HepG2 (cell line): ENCODE measurements around the gene PCTP. TPM values are rescaled to one million over a fixed set of nuclear protein-coding genes. Genes with fewer than 3 reads are reported as not detected.
A peak's percentile ranks its signal among the peaks of the same experiment; 100 is the strongest.

Experiments
- ARID3A ChIP-seq: IDR thresholded peaks from 2 replicates; pipeline ENCODE4 v1.6.1; 2012; ENCODE audit warnings: low read depth, low read length, improper control_type of control experiment
- CSRNP1 ChIP-seq: sonication (generic); formaldehyde crosslinking; IDR thresholded peaks from 2 replicates; pipeline ENCODE4 v1.8.1; 2023; ENCODE audit warnings: mild to moderate bottlenecking, missing genetic modification reagents
- EP300 ChIP-seq, 3 experiments: sonication (generic) in 1 of 3; formaldehyde crosslinking in 1 of 3; IDR thresholded peaks; 2 replicates each; pipeline versions ENCODE4 v1.5.1 to v1.6.1; 2011 to 2020; ENCODE audit warnings: low read depth in 2 of 3, low read length in 2 of 3, borderline replicate concordance in 1 of 3, improper control_type of control experiment in 1 of 3, mild to moderate bottlenecking in 1 of 3, missing genetic modification reagents in 1 of 3, moderate library complexity in 1 of 3
- HMG20A ChIP-seq: IDR thresholded peaks from 2 replicates; pipeline ENCODE4 v1.6.1; 2016; ENCODE audit warnings: borderline replicate concordance
- HOXA9 ChIP-seq: sonication (generic); formaldehyde crosslinking; IDR thresholded peaks from 2 replicates; pipeline ENCODE4 v1.8.1; 2022; ENCODE audit warnings: missing genetic modification reagents, mild to moderate bottlenecking, moderate library complexity, borderline replicate concordance
- ISL2 ChIP-seq: sonication (generic); formaldehyde crosslinking; IDR thresholded peaks from 2 replicates; pipeline ENCODE4 v1.5.0; 2020; ENCODE audit warnings: missing genetic modification reagents
- MAZ ChIP-seq, 2 experiments: sonication (generic) in 1 of 2; formaldehyde crosslinking in 1 of 2; IDR thresholded peaks; 2 replicates each; pipeline versions ENCODE4 v1.5.0 to v1.6.1; 2012 to 2020; ENCODE audit warnings: low read depth in 2 of 2, mild to moderate bottlenecking in 2 of 2, borderline replicate concordance in 1 of 2, improper control_type of control experiment in 1 of 2, low read length in 1 of 2, missing genetic modification reagents in 1 of 2, moderate library complexity in 1 of 2
- MXD4 ChIP-seq: IDR thresholded peaks from 2 replicates; pipeline ENCODE4 v1.6.1; 2016; ENCODE audit warnings: mild to moderate bottlenecking, missing biosample characterization, missing genetic modification reagents
- NFIC ChIP-seq: IDR thresholded peaks from 2 replicates; pipeline ENCODE4 v1.6.1; 2012; ENCODE audit warnings: mild to moderate bottlenecking, low read length, inconsistent platforms
- NR3C1 ChIP-seq: sonication (generic); formaldehyde crosslinking; IDR thresholded peaks from 2 replicates; pipeline ENCODE4 v1.4.0; 2020; ENCODE audit warnings: missing genetic modification reagents
- RBFOX2 ChIP-seq: fragments of 200-400 bp; formaldehyde crosslinking; IDR thresholded peaks from 2 replicates; pipeline ENCODE4 v1.6.1; 2017; ENCODE audit warnings: low read depth, mild to moderate bottlenecking, low read length
- RFX5 ChIP-seq: IDR thresholded peaks from 2 replicates; pipeline ENCODE4 v1.6.1; 2011; ENCODE audit warnings: low read depth, low read length, improper control_type of control experiment
- SALL2 ChIP-seq: sonication (generic); formaldehyde crosslinking; IDR thresholded peaks from 2 replicates; pipeline ENCODE4 v1.8.1; 2023; ENCODE audit warnings: mild to moderate bottlenecking, missing genetic modification reagents, inconsistent platforms
- TBX3 ChIP-seq: fragments of 450-650 bp; IDR thresholded peaks from 2 replicates; pipeline ENCODE4 v1.6.1; 2017; ENCODE audit warnings: antibody characterized with exemption, mild to moderate bottlenecking, inconsistent platforms, borderline replicate concordance
- ZEB1 ChIP-seq: IDR thresholded peaks from 2 replicates; pipeline ENCODE4 v1.6.1; 2012; ENCODE audit warnings: mild to moderate bottlenecking, low read depth, inconsistent platforms; ENCODE audit not compliant: insufficient replicate concordance
- ZNF275 ChIP-seq: sonication (generic); formaldehyde crosslinking; IDR thresholded peaks from 2 replicates; pipeline ENCODE4 v1.8.0; 2022; ENCODE audit warnings: missing genetic modification reagents, mild to moderate bottlenecking, inconsistent platforms, borderline replicate concordance
- ZNF562 ChIP-seq: sonication (generic); formaldehyde crosslinking; IDR thresholded peaks from 2 replicates; pipeline ENCODE4 v1.8.0; 2022; ENCODE audit warnings: missing genetic modification reagents, borderline replicate concordance
- ZNF660 ChIP-seq: sonication (generic); formaldehyde crosslinking; IDR thresholded peaks from 2 replicates; pipeline ENCODE4 v1.5.1; 2020; ENCODE audit warnings: mild to moderate bottlenecking, low read depth, missing genetic modification reagents, borderline replicate concordance
- ZNF703 ChIP-seq: sonication (generic); formaldehyde crosslinking; IDR thresholded peaks from 2 replicates; pipeline ENCODE4 v1.5.1; 2020; ENCODE audit warnings: missing genetic modification reagents, mild to moderate bottlenecking, moderate library complexity, borderline replicate concordance
- ZNF704 ChIP-seq: sonication (generic); formaldehyde crosslinking; IDR thresholded peaks from 2 replicates; pipeline ENCODE4 v1.8.1; 2023; ENCODE audit warnings: mild to moderate bottlenecking, inconsistent platforms, moderate library complexity, missing genetic modification reagents, borderline replicate concordance
- polyA plus RNA-seq, 8 experiments: library from polyadenylated mRNA; depleted of rRNA in 3 of 8; stranded (reverse) in 7 of 8; unstranded in 1 of 8; fragments of >200 nt; fragmentation: Illumina TruSeq in 4 of 8; extraction: Trizol in 4 of 8; gene quantifications; 2 replicates each; pipeline versions ENCODE4 v1.2.1 to v1.2.3, GENCODE V29; 2011 to 2016; ENCODE audit warnings: low read depth in 4 of 8, missing spikeins in 1 of 8, mixed read lengths in 1 of 8; ENCODE audit not compliant: insufficient read depth in 1 of 8
- total RNA-seq, 5 experiments: library from RNA; depleted of rRNA; stranded (reverse); fragments of >200 nt; fragmentation: Illumina TruSeq; extraction: Trizol; gene quantifications; 2 replicates each; pipeline ENCODE4 v1.2.3, GENCODE V29; 2016; ENCODE audit warnings: low read depth in 1 of 5
- TF ChIP-seq, protein P1 (sequence below): sonication (generic); formaldehyde crosslinking; IDR thresholded peaks from 2 replicates; pipeline ENCODE4 v1.5.0; 2020; ENCODE audit warnings: missing genetic modification reagents

PCTP gene
- total and polyA plus RNA-seq, 2 of the 13 experiments (the other 11 are each of a cell fraction or from before 2014, with no cell fraction given) = 37.1 to 50.7 TPM

DNA sequence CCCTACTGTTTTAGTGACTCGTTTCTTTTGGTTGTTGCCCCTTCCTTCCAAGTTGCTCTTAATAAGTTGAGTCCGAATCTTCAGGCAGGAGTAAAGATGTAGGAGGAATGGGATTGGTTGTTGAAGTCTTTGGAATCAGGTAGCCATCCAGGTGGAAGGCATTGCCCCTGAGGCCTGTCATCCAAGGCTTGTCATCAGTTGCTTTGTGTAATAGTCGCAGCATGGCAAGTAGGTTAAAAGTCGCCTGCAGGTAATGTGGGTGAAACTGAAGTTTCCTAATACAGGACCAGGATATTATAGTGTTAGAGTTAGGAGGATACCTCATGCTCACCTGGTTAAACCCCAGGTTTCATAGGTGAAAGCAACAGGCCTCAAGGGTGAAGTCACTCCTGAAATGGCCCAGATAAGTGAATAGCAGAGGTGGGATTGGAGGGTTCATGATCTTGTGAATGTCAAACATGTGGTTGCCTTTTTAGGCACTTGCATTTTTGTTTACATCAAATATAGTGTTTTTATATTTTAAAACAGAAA, 934 bp downstream of the PCTP start (continued):
- TF ChIP-seq RBFOX2 (no peak), MXD4 (no peak), SALL2 (CRISPR knock-in tag) (0 out of 2 replicates have a peak, but pooled peaks have one; percentile 1), ZEB1 (peak; percentile 44), NR3C1 (CRISPR knock-in tag) (no peak), HMG20A (CRISPR knock-in tag) (no peak), EP300 (IDR thresholded peaks at IDR 0.05; ENCODE audit: low read depth in 2 of 2, low read length in 2 of 2) (no peak), EP300 (CRISPR knock-in tag; IDR thresholded peaks at IDR 0.05; ENCODE audit: borderline replicate concordance) (no peak), HOXA9 (0 out of 2 replicates have a peak, but pooled peaks have one; percentile 11), NFIC (no peak), CSRNP1 (no peak), MAZ (IDR thresholded peaks at IDR 0.05; ENCODE audit: borderline replicate concordance, low read depth, low read length) (no peak), MAZ (CRISPR knock-in tag; IDR thresholded peaks at IDR 0.05; ENCODE audit: low read depth) (no peak), TBX3 (no peak), ZNF703 (CRISPR knock-in tag) (no peak), ZNF275 (CRISPR knock-in tag) (no peak), RFX5 (peak; percentile 41; the same call in 1 of the 2 replicates), ZNF660 (no peak), ISL2 (CRISPR knock-in tag) (no peak), ARID3A (no peak), ZNF562 (CRISPR knock-in tag) (no peak), ZNF704 (no peak)
- TF ChIP-seq, protein P1, sequence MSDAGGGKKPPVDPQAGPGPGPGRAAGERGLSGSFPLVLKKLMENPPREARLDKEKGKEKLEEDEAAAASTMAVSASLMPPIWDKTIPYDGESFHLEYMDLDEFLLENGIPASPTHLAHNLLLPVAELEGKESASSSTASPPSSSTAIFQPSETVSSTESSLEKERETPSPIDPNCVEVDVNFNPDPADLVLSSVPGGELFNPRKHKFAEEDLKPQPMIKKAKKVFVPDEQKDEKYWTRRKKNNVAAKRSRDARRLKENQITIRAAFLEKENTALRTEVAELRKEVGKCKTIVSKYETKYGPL = no peak
